ENCODE results near the gene LHPP.
"Not testable (repeated sequence)": the region's sequence is repeated elsewhere in the genome, so short reads cannot be mapped to it uniquely, and the experiment has no call there.

The LHPP gene

DNA sequence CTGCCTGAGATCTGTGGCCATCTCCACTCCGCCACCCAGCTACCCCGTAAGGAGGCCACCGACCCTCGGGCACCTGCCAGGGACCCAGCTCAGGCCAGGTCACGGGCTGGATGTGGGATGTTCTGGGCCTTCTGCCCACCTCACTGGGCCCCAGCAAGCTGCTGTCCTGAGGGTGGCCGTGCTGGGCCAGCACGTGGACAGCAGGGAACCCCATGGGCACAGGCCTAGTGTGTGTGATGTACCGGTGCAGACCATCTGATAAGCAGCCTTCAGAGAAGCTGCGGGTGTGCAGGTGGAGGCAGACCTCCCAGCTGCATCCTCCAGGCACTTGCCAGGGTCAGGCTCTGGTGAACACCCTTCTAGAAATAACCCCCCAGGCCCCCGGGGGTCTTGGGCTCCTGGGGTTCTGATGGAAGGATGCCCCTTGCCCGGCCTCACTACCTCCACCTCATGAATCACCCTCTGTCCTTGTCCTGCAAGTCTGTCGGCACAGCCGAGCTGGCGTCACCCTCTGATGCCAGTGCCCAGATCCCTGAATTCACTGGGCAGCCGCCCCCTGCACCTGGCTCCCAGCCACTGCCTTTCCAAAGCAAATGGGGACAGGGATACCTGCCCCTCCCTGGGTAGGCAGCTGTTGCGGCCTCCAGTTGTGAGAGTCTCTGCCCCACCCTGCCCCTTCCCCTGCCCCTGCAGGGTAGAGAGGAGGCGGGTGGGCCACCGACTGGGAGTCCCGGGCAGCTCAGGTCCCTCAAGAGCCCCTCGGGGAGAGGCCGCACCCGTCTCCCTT is 142.8 kb downstream of the LHPP start:
- H3K27ac ChIP-seq (ENCODE audit: low read depth, low read length), result no peak overlapping the region

DNA sequence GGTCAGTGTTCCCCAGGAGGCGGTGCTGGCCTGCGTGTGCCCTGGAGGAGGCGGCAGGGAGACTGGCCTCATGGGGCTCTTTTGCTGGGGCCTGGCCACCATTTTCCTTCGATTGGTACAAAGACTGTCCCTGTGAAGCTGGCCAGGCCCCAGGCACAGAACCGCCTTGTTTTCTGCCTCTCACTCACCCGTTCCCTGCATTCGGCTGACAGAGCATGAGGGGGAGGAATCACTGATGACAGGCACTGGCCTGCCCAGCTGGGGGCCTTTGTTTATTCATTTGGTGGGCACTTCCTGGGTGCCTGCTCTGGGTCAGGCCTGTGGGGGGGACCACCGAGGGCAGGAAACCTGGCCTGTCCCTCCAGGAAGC is 143.4 kb downstream of the LHPP start:
- Histone ChIP-seq H3K9ac (ENCODE audit: low read length) (no peak overlapping the region), H3K4me3 (ENCODE audit: low read depth in 1 of 2, low read length in 2 of 2) (no peak overlapping the region), H3K36me3 (ENCODE audit: insufficient read depth, low read length) (no peaks in the 10 kb centered on the region)

More for the DNA sequence above, 142.8 kb downstream of the LHPP start:
- H3K9me3 ChIP-seq (ENCODE audit: low read length), result no peaks in the 10 kb centered on the region
- H3K9ac ChIP-seq (ENCODE audit: low read length), result no peak overlapping the region
- no peak overlapping the region for H3K4me3 ChIP-seq (ENCODE audit: low read depth in 1 of 2, low read length in 2 of 2)
- H3K36me3 ChIP-seq (ENCODE audit: insufficient read depth, low read length), result no peaks in the 10 kb centered on the region
- no peaks in the 10 kb centered on the region for H3K4me1 ChIP-seq (ENCODE audit: insufficient read depth, low read length)
- no peaks in the 10 kb centered on the region for H3K27me3 ChIP-seq (ENCODE audit: control insufficient read depth in 1 of 2, insufficient read depth in 2 of 2, low read length in 2 of 2)

DNA sequence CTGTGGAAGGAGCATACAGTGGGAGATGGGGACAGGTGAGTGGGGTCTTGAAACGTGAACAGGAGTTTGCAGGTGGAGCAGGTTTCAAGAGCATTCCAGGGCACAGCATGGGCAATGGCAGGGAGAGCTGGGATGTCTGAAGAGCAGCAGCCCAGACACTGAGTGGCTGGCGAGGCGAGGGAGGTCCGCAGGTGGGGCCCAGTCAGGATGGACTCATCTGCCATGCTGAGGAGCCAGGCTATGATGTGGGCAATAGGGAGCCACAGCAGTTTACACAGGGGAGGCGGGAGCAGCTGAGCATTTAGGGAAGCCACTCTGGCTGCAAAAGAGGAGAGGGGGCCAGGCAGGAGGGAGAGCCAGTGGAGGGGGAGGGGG is 143.8 kb downstream of the LHPP start:
- Histone ChIP-seq H3K4me1 (ENCODE audit: insufficient read depth, low read length) (no peaks in the 10 kb centered on the region), H3K9ac (ENCODE audit: low read length) (no peak overlapping the region), H3K27me3 (ENCODE audit: control insufficient read depth in 1 of 2, insufficient read depth in 2 of 2, low read length in 2 of 2) (no peaks in the 10 kb centered on the region), H3K4me3 (ENCODE audit: low read depth in 1 of 2, low read length in 2 of 2) (no peak overlapping the region), H3K9me3 (ENCODE audit: low read length) (no peaks in the 10 kb centered on the region), H3K36me3 (ENCODE audit: insufficient read depth, low read length) (no peaks in the 10 kb centered on the region), H3K27ac (ENCODE audit: low read depth, low read length) (no peak overlapping the region)

More for the DNA sequence above, 143.4 kb downstream of the LHPP start:
- H3K27ac ChIP-seq (ENCODE audit: low read depth, low read length), result no peak overlapping the region
- H3K4me1 ChIP-seq (ENCODE audit: insufficient read depth, low read length), result no peaks in the 10 kb centered on the region
- H3K27me3 ChIP-seq (ENCODE audit: control insufficient read depth in 1 of 2, insufficient read depth in 2 of 2, low read length in 2 of 2), result no peaks in the 10 kb centered on the region
- no peaks in the 10 kb centered on the region for H3K9me3 ChIP-seq (ENCODE audit: low read length)

- Histone ChIP-seq H3K4me1 (ENCODE audit: insufficient read depth, low read length) (no peaks in the 10 kb centered on the region), H3K27me3 (ENCODE audit: control insufficient read depth in 1 of 2, insufficient read depth in 2 of 2, low read length in 2 of 2) (no peaks in the 10 kb centered on the region), H3K4me3 (ENCODE audit: low read depth in 1 of 2, low read length in 2 of 2) (no peak overlapping the region), H3K27ac (ENCODE audit: low read depth, low read length) (no peak overlapping the region), H3K9ac (ENCODE audit: low read length) (no peak overlapping the region), H3K9me3 (ENCODE audit: low read length) (no peaks in the 10 kb centered on the region), H3K36me3 (ENCODE audit: insufficient read depth, low read length) (no peaks in the 10 kb centered on the region)
These were observed 144.5 kb downstream of the LHPP start for GRCh38 chr10:124605856-124606812.

DNA sequence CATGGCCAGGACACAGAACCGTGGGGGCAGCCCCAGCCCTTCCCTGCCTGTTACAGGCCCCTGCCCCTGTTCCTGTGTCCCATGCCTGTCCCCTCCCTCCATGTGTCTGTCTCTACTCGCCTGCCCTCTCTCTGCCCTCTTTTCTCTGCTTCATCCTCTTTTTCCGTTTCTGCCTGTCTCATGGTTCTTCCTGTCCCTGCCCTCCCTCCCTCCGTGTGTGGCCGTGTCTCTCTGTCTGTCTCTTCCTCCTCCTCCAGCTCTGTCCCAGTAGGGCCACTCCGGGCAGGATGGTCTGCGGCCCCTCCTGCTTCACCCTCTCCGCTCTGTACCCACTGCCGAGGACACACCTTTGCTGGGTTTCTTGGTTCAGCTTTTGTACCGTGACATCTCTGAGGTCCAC is 145.2 kb downstream of the LHPP start:
- Histone ChIP-seq H3K4me1 (ENCODE audit: insufficient read depth, low read length) (peaks cover 4% of the 10 kb centered on the region), H3K4me3 (ENCODE audit: low read depth in 1 of 2, low read length in 2 of 2) (no peak overlapping the region), H3K36me3 (ENCODE audit: insufficient read depth, low read length) (no peaks in the 10 kb centered on the region), H3K27me3 (ENCODE audit: control insufficient read depth in 1 of 2, insufficient read depth in 2 of 2, low read length in 2 of 2) (no peaks in the 10 kb centered on the region), H3K27ac (ENCODE audit: low read depth, low read length) (no peak overlapping the region), H3K9me3 (ENCODE audit: low read length) (no peaks in the 10 kb centered on the region), H3K9ac (ENCODE audit: low read length) (no peak overlapping the region)

DNA sequence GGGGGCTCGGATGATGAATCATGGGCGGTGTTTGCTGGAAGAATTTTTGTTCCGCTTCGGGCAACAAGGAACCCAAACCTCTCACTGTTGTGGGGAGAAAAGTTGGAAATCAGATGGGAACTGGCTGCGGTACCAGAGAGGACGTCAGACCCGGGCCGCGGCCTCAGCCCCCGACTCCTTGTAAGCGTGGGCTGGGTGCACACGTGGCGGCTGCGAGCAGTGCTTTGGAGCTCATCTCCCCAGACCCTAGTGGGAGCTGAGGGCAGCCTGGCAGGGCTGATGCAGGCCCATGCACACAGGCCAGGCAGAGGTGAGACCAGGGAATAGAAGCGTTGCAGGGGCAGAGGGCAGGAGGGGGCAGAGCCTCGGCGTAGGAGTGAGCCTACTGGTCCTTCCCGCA is 146.1 kb downstream of the LHPP start:
- Histone ChIP-seq H3K4me1 (ENCODE audit: insufficient read depth, low read length) (peaks cover 7% of the 10 kb centered on the region), H3K27me3 (ENCODE audit: control insufficient read depth in 1 of 2, insufficient read depth in 2 of 2, low read length in 2 of 2) (no peaks in the 10 kb centered on the region), H3K9me3 (ENCODE audit: low read length) (no peaks in the 10 kb centered on the region), H3K4me3 (ENCODE audit: low read depth in 1 of 2, low read length in 2 of 2) (no peak overlapping the region), H3K27ac (ENCODE audit: low read depth, low read length) (no peak overlapping the region), H3K36me3 (ENCODE audit: insufficient read depth, low read length) (no peaks in the 10 kb centered on the region), H3K9ac (ENCODE audit: low read length) (no peak overlapping the region)

DNA sequence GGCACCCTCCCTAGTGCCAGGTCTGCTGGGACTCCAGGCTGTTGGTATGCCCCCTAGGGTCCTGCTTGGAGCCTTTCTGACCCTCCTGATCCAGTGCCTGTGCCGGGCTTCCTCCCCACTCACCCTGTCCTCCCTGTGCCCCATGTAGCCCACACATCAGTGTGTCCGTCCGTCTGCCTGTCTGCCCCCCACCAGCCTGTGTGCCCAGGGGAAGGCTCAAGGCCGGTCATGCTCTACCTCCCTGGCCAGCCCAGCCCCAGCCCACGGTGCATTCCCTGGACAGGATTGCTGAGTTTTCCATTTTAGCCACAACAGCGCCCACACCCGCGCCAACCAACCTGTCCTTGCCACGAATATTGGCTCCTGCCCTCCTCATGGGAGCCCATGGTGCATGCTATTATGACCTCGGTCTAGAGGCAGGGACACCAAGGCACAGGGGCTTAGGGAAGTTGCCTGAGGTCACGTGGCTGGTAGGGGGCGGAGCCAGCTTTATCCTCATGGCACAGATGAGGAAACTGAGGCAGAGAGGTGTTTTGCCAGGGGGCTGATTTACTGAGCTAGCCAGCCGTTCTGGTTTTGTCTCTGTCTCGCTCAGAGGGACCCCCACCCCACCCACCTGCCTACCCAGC is 146.6 kb downstream of the LHPP start:
- Histone ChIP-seq H3K36me3 (ENCODE audit: insufficient read depth, low read length) (no peaks in the 10 kb centered on the region), H3K4me3 (ENCODE audit: low read depth in 1 of 2, low read length in 2 of 2) (no peak overlapping the region), H3K4me1 (ENCODE audit: insufficient read depth, low read length) (peaks cover 11% of the 10 kb centered on the region), H3K9me3 (ENCODE audit: low read length) (no peaks in the 10 kb centered on the region), H3K9ac (ENCODE audit: low read length) (no peak overlapping the region), H3K27me3 (ENCODE audit: control insufficient read depth in 1 of 2, insufficient read depth in 2 of 2, low read length in 2 of 2) (no peaks in the 10 kb centered on the region), H3K27ac (ENCODE audit: low read depth, low read length) (no peak overlapping the region)

- Histone ChIP-seq H3K27me3 (ENCODE audit: control insufficient read depth in 1 of 2, insufficient read depth in 2 of 2, low read length in 2 of 2) (no peaks in the 10 kb centered on the region), H3K4me1 (ENCODE audit: insufficient read depth, low read length) (peaks cover 20% of the 10 kb centered on the region), H3K27ac (ENCODE audit: low read depth, low read length) (no peak overlapping the region), H3K36me3 (ENCODE audit: insufficient read depth, low read length) (no peaks in the 10 kb centered on the region), H3K9me3 (ENCODE audit: low read length) (no peaks in the 10 kb centered on the region), H3K4me3 (ENCODE audit: low read depth in 1 of 2, low read length in 2 of 2) (no peak overlapping the region), H3K9ac (ENCODE audit: low read length) (no peak overlapping the region)
These were observed 148.1 kb downstream of the LHPP start for GRCh38 chr10:124609698-124610097.

GRCh38 chr10:124610186-124610585 is 148.6 kb downstream of the LHPP start:
- H3K4me1 ChIP-seq (ENCODE audit: insufficient read depth, low read length), result peaks cover 20% of the 10 kb centered on the region
- H3K9me3 ChIP-seq (ENCODE audit: low read length); H3K4me3 ChIP-seq (ENCODE audit: low read depth in 1 of 2, low read length in 2 of 2); H3K27me3 ChIP-seq (ENCODE audit: control insufficient read depth in 1 of 2, insufficient read depth in 2 of 2, low read length in 2 of 2); H3K9ac ChIP-seq (ENCODE audit: low read length); H3K36me3 ChIP-seq (ENCODE audit: insufficient read depth, low read length); H3K27ac ChIP-seq (ENCODE audit: low read depth, low read length): not testable (repeated sequence)

GRCh38 chr10:124610851-124611250 is 149.2 kb downstream of the LHPP start:
- not testable (repeated sequence) for H3K27me3 ChIP-seq (ENCODE audit: control insufficient read depth in 1 of 2, insufficient read depth in 2 of 2, low read length in 2 of 2); H3K9ac ChIP-seq (ENCODE audit: low read length); H3K4me3 ChIP-seq (ENCODE audit: low read depth in 1 of 2, low read length in 2 of 2); H3K36me3 ChIP-seq (ENCODE audit: insufficient read depth, low read length); H3K9me3 ChIP-seq (ENCODE audit: low read length); H3K27ac ChIP-seq (ENCODE audit: low read depth, low read length)
- peaks cover 20% of the 10 kb centered on the region for H3K4me1 ChIP-seq (ENCODE audit: insufficient read depth, low read length)

GRCh38 chr10:124611738-124612137 is 150.1 kb downstream of the LHPP start:
- no peaks in the 10 kb centered on the region for H3K27me3 ChIP-seq (ENCODE audit: control insufficient read depth in 1 of 2, insufficient read depth in 2 of 2, low read length in 2 of 2)
- H3K27ac ChIP-seq (ENCODE audit: low read depth, low read length), result no peak overlapping the region
- no peaks in the 10 kb centered on the region for H3K9me3 ChIP-seq (ENCODE audit: low read length)
- no peak overlapping the region for H3K9ac ChIP-seq (ENCODE audit: low read length)
- peaks cover 20% of the 10 kb centered on the region for H3K4me1 ChIP-seq (ENCODE audit: insufficient read depth, low read length)
- no peak overlapping the region for H3K4me3 ChIP-seq (ENCODE audit: low read depth in 1 of 2, low read length in 2 of 2)
- no peaks in the 10 kb centered on the region for H3K36me3 ChIP-seq (ENCODE audit: insufficient read depth, low read length)
